ENCODE data around the gene OGN. TPM values are rescaled to one million over a fixed set of nuclear protein-coding genes. Genes with fewer than 3 reads are reported as not detected.
A peak's percentile ranks its signal among the peaks of the same experiment; 100 is the strongest.

Gene OGN
- total and polyA plus RNA-seq, 10 of the 15 experiments (the other 5 are each of a cell fraction or from before 2014, with no cell fraction given) = 0.04 to 2.5 (median 0.15) TPM; not detected in 4

- TF ChIP-seq SKIL (IDR thresholded peaks at IDR 0.05; ENCODE audit: low read depth, poor library complexity, severe bottlenecking) = no peak
- no peak for TF ChIP-seq RAD51 (IDR thresholded peaks at IDR 0.05)
- 0 out of 2 replicates have a peak, but pooled peaks have one; percentile 21 for TF ChIP-seq MTA2 (IDR thresholded peaks at IDR 0.05; ENCODE audit: low read depth)
- no peak for TF ChIP-seq FOS (IDR thresholded peaks at IDR 0.05; ENCODE audit: borderline replicate concordance, extremely low read depth, insufficient read length)
- TF ChIP-seq PAX8 (IDR thresholded peaks at IDR 0.05) = no peak
- no peak for TF ChIP-seq HCFC1 (IDR thresholded peaks at IDR 0.05; ENCODE audit: low read length)
- TF ChIP-seq REST (IDR thresholded peaks at IDR 0.05; ENCODE audit: low read depth, low read length) = no peak
Observed at GRCh38 chr9:92360083-92360482, 44.3 kb downstream of the OGN start (continued).

Measured in GM12878 (cell line).